ENCODE measurements around the gene SHANK1.
"Not testable (repeated sequence)": the region's sequence is repeated elsewhere in the genome, so short reads cannot be mapped to it uniquely, and the experiment has no call there.

The SHANK1 gene

DNA sequence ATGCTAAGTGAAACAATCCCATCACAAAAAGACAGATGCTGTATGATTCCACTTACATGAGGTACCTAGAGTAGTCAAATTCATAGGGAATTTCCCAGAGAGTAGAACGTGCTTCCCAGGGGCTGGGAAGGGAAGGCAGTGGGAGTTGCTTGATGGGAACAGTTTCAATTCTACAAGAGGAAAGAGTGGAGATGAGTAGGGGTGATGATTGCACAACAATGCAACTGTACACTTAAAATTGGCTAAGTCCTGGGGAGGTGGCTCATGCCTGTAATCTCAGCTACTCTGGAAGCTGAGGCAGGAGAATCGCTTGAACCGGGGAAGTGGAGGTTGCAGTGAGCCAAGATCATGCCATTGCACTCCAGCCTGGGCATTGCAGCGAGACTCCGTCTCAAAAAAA lies 101.2 kb downstream of the SHANK1 start:
- H3K4me3 ChIP-seq (ENCODE audit: severe bottlenecking); H3K36me3 ChIP-seq (ENCODE audit: low read depth); DNase-seq (ENCODE audit: low spot score); H3K27ac ChIP-seq (ENCODE audit: poor library complexity, severe bottlenecking); H3K9me3 ChIP-seq (ENCODE audit: severe bottlenecking); H3K4me1 ChIP-seq (ENCODE audit: insufficient read depth, poor library complexity, severe bottlenecking); ATAC-seq (ENCODE audit: low read depth); H3K27me3 ChIP-seq (ENCODE audit: insufficient read depth, poor library complexity, severe bottlenecking): not testable (repeated sequence)

DNA sequence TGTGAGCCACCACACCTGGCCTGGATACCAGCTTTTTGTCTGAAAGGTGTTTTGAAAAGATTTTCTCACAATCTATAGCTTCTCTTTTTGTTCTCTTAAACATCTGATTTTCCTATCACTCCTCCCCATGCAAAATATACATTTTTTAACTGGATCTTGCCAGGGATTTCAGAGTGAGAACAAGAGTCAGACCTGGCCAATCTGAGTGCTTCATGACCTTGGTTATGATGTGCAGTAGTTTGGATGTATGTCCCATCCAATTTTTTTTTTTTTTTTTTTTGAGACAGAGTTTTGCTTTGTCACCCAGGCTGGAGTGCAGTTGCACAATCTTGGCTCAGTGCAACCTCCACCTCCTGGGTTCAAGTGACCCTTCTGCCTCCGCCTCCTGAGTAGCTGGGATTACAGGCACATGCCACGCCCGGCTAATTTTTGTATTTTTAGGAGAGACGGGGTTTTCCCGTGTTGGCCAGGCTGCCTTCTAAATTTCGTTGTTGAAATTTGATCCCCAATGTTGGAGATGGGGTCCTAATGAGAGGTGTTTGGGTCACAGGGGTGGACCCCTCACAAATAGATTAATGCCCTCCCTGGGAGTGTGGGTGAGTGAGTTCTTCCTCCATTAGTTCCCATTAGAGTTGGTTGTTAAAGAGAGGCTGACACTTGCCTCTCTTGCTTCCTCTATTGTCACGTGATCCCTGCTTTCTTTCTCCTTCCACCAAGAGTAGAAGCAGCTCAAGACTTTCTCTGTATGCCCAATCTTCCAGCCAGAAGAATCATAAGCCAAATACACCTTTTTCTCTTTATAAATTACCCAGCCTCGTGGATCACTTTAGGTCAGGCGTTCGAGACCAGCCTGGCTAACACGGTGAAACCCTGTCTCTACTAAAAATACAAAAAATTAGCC lies 106.8 kb downstream of the SHANK1 start:
- ATAC-seq (ENCODE audit: low read depth); H3K4me3 ChIP-seq (ENCODE audit: severe bottlenecking); H3K9me3 ChIP-seq (ENCODE audit: severe bottlenecking); H3K36me3 ChIP-seq (ENCODE audit: low read depth); H3K4me1 ChIP-seq (ENCODE audit: insufficient read depth, poor library complexity, severe bottlenecking); DNase-seq (ENCODE audit: low spot score); H3K27ac ChIP-seq (ENCODE audit: poor library complexity, severe bottlenecking); H3K27me3 ChIP-seq (ENCODE audit: insufficient read depth, poor library complexity, severe bottlenecking): not testable (repeated sequence)

Data from RWPE2 (cell line).